Keratinocyte (primary cell): ENCODE data around the gene UCHL1.

Experiments
- CTCF ChIP-seq, 3 experiments: IDR thresholded peaks in 1 of 3; conservative IDR thresholded peaks in 1 of 3; optimal IDR thresholded peaks in 1 of 3; 2 replicates in 2 of 3; 3 replicates in 1 of 3; pipeline versions ENCODE3 to v1.5.1; 2011; ENCODE audit warnings: low read length in 3 of 3, mild to moderate bottlenecking in 3 of 3, moderate library complexity in 2 of 3, control low read depth in 1 of 3, inconsistent platforms in 1 of 3; ENCODE audit not compliant: insufficient read depth in 2 of 3; ENCODE audit errors: extremely low read depth in 1 of 3
- EZH2 ChIP-seq: IDR thresholded peaks from one replicate; pipeline ENCODE4 v1.6.1; 2012; ENCODE audit warnings: inconsistent platforms, mild to moderate bottlenecking, low read length, moderate library complexity

GRCh38 chr4:41268721-41269517 lies 12.2 kb downstream of the UCHL1 start:
- TF ChIP-seq CTCF (optimal IDR thresholded peaks at IDR 0.05 in 1 of 3, IDR thresholded peaks at IDR 0.05 in 1 of 3, conservative IDR thresholded peaks at IDR 0.05 in 1 of 3; ENCODE audit: extremely low read depth in 1 of 3, insufficient read depth in 2 of 3, low read length in 3 of 3) (no peak), EZH2 (no peak)
